IMR-90 (cell line): ENCODE measurements around the gene CPNE4. TPM values are rescaled to one million over a fixed set of nuclear protein-coding genes. Genes with fewer than 3 reads are reported as not detected.

Experiments
- ATAC-seq: fragments of 200-7000 bp; cut with Tn5 transposase; 2 replicates; pipeline ENCODE4 v1.9.1; 2020; ENCODE audit warnings: low read depth, mild to moderate bottlenecking, moderate library complexity
- BruUV-seq: library from RNA; stranded (reverse); fragments of 400-500 nt; replicated peaks from 2 replicates; lab custom pipeline; 2021; lab: Mats Ljungman, UMichigan
- CTCF ChIA-PET: fragments of 300-600 bp; formaldehyde crosslinking; extraction: SDS; loops from one replicate; lab custom pipeline; 2021; ENCODE audit warnings: antibody characterized with exemption; lab: Yijun Ruan, JAX
- POLR2A ChIA-PET: fragments of 300-600 bp; sonication (Branson Sonifier 250); formaldehyde crosslinking; loops from one replicate; lab custom pipeline; 2022; ENCODE audit warnings: antibody characterized with exemption; ENCODE audit not compliant: unreplicated experiment; lab: Charles Lee
- DNase-seq: peaks from one replicate; pipeline ENCODE4 v3.0.0; 2013
- H2AFZ ChIP-seq: replicated peaks from 2 replicates; pipeline ENCODE3; 2013; ENCODE audit warnings: low read length, mild to moderate bottlenecking; ENCODE audit not compliant: poor library complexity
- H2AK5ac ChIP-seq: 2 replicates; pipeline ENCODE4 v1.6.1; 2013; ENCODE audit warnings: low read depth, low read length, inconsistent platforms
- H2AK9ac ChIP-seq: replicated peaks from 2 replicates; pipeline ENCODE3; 2013; ENCODE audit warnings: mild to moderate bottlenecking, low read depth, low read length, moderate library complexity; ENCODE audit not compliant: poor library complexity
- H2BK120ac ChIP-seq: 2 replicates; pipeline ENCODE4 v1.6.1; 2013; ENCODE audit warnings: low read depth, low read length, inconsistent platforms
- H2BK15ac ChIP-seq: 3 replicates; pipeline ENCODE4 v1.6.1; 2013; ENCODE audit warnings: low read depth, low read length, inconsistent platforms
- H2BK20ac ChIP-seq: 2 replicates; pipeline ENCODE4 v1.6.1; 2013; ENCODE audit warnings: low read depth, mild to moderate bottlenecking, inconsistent platforms, low read length, moderate library complexity
- H2BK5ac ChIP-seq: 2 replicates; pipeline ENCODE4 v1.6.1; 2013; ENCODE audit warnings: mild to moderate bottlenecking, low read depth, low read length, inconsistent platforms; ENCODE audit not compliant: poor library complexity, severe bottlenecking
- H3K14ac ChIP-seq: replicated peaks from 2 replicates; pipeline ENCODE4 v1.6.1; 2013; ENCODE audit warnings: low read depth, low read length, inconsistent platforms
- H3K18ac ChIP-seq: 2 replicates; pipeline ENCODE4 v1.6.1; 2013; ENCODE audit warnings: low read depth, low read length, control low read depth
- H3K23ac ChIP-seq: 2 replicates; pipeline ENCODE4 v1.6.1; 2013; ENCODE audit warnings: low read depth, low read length, inconsistent platforms
- H3K27ac ChIP-seq: 2 replicates; pipeline ENCODE4 v1.5.1; 2013; ENCODE audit warnings: mild to moderate bottlenecking, control low read depth, low read length; ENCODE audit not compliant: insufficient read depth
- H3K27me3 ChIP-seq: 2 replicates; pipeline ENCODE4 v1.6.1; 2013; ENCODE audit warnings: low read length; ENCODE audit not compliant: control insufficient read depth, insufficient read depth
- H3K36me3 ChIP-seq: 2 replicates; pipeline ENCODE4 v1.6.1; 2013; ENCODE audit warnings: low read length, mixed read lengths; ENCODE audit not compliant: control insufficient read depth, insufficient read depth
- H3K4ac ChIP-seq: 2 replicates; pipeline ENCODE4 v1.6.1; 2013; ENCODE audit warnings: low read depth, low read length, inconsistent platforms
- H3K4me1 ChIP-seq: 2 replicates; pipeline ENCODE4 v1.6.1; 2013; ENCODE audit warnings: low read length, mixed read lengths; ENCODE audit not compliant: control insufficient read depth, insufficient read depth
- H3K4me2 ChIP-seq: 2 replicates; pipeline ENCODE4 v1.6.1; 2013; ENCODE audit warnings: low read depth, mild to moderate bottlenecking, control low read depth, low read length, moderate library complexity
- H3K4me3 ChIP-seq: 2 replicates; pipeline ENCODE4 v1.5.1; 2013; ENCODE audit warnings: low read depth, mild to moderate bottlenecking, control low read depth, low read length, moderate library complexity; ENCODE audit not compliant: insufficient read depth
- H3K56ac ChIP-seq: 2 replicates; pipeline ENCODE4 v1.6.1; 2013; ENCODE audit warnings: low read length, inconsistent platforms; ENCODE audit not compliant: insufficient read depth; ENCODE audit errors: extremely low read depth
- H3K79me1 ChIP-seq, 2 experiments: 2 replicates each; pipeline ENCODE4 v1.6.1; 2013; ENCODE audit warnings: low read length in 2 of 2, inconsistent platforms in 1 of 2, low read depth in 1 of 2
- H3K9ac ChIP-seq: 2 replicates; pipeline ENCODE4 v1.6.1; 2013; ENCODE audit warnings: low read depth, low read length, control low read depth
- H3K9me1 ChIP-seq: 2 replicates; pipeline ENCODE4 v1.6.1; 2013; ENCODE audit warnings: low read length, inconsistent platforms; ENCODE audit not compliant: insufficient read depth
- H3K9me3 ChIP-seq: 2 replicates; pipeline ENCODE4 v1.6.1; 2013; ENCODE audit warnings: low read length; ENCODE audit not compliant: control insufficient read depth, insufficient read depth
- H4K20me1 ChIP-seq: 2 replicates; pipeline ENCODE4 v1.6.1; 2013; ENCODE audit warnings: low read length, inconsistent platforms; ENCODE audit not compliant: insufficient read depth
- H4K5ac ChIP-seq: 2 replicates; pipeline ENCODE4 v1.6.1; 2013; ENCODE audit warnings: mild to moderate bottlenecking, low read depth, low read length, control low read depth
- H4K8ac ChIP-seq, 2 experiments: 2 replicates each; pipeline ENCODE4 v1.6.1; 2013; ENCODE audit warnings: low read depth in 2 of 2, low read length in 2 of 2, control low read depth in 1 of 2, inconsistent platforms in 1 of 2
- H4K91ac ChIP-seq: 2 replicates; pipeline ENCODE4 v1.6.1; 2013; ENCODE audit warnings: low read depth, low read length, inconsistent platforms; ENCODE audit not compliant: insufficient read depth
- FOS ChIP-seq: fragments of 150-350 bp; IDR thresholded peaks from 2 replicates; pipeline ENCODE4 v1.6.1; 2016; ENCODE audit warnings: low read depth, low read length
- MAZ ChIP-seq: IDR thresholded peaks from 2 replicates; pipeline ENCODE4 v1.6.1; 2012; ENCODE audit warnings: low read depth, mild to moderate bottlenecking, low read length, improper control_type of control experiment, moderate library complexity, borderline replicate concordance
- MXI1 ChIP-seq: IDR thresholded peaks from 2 replicates; pipeline ENCODE4 v1.6.1; 2012; ENCODE audit warnings: low read depth, mild to moderate bottlenecking, low read length, moderate library complexity, borderline replicate concordance
- RAD21 ChIP-seq: IDR thresholded peaks from 2 replicates; pipeline ENCODE4 v1.6.1; 2012; ENCODE audit warnings: low read length, improper control_type of control experiment
- RFX5 ChIP-seq: IDR thresholded peaks from 2 replicates; pipeline ENCODE4 v1.8.0; 2012; ENCODE audit warnings: low read depth, mild to moderate bottlenecking, low read length, moderate library complexity
- WGBS, 2 experiments: methylation state at CpG; one replicate each; pipeline versions ENCODE4 v1.1.5 to v1.1.7; 2013; ENCODE audit warnings: missing lambda C conversion rate in 2 of 2; ENCODE audit not compliant: insufficient read length in 1 of 2; ENCODE audit errors: extremely low coverage in 2 of 2; 5-methylcytosine and 5-hydroxymethylcytosine counted together
- dilution Hi-C: fragments of 300-500 bp; cut with HindIII; formaldehyde crosslinking; loops from one replicate; pipeline ENCODE4 v1.14.3; 2018; ENCODE audit warnings: low sequenced_read_pairs; ENCODE audit not compliant: unreplicated experiment
- in situ Hi-C: fragments of 300-500 bp; cut with MboI; formaldehyde crosslinking; loops from 3 replicates; pipeline ENCODE4 v1.14.3; 2019; ENCODE audit warnings: low sequenced_read_pairs, inconsistent platforms, mixed read lengths
- intact Hi-C: fragments of 100-400 bp; cut with micrococcal nuclease; formaldehyde crosslinking; loops from 2 replicates; pipeline ENCODE4 v1.10.0; 2022
- polyA plus RNA-seq, 3 experiments: library from polyadenylated mRNA; depleted of rRNA; stranded (reverse); fragments of >200 nt; gene quantifications; 2 replicates each; pipeline ENCODE4 v1.2.3, GENCODE V29; 2012; ENCODE audit warnings: low replicate concordance in 1 of 3
- total RNA-seq: library from RNA; depleted of rRNA; stranded (reverse); fragments of >200 nt; gene quantifications from 2 replicates; pipeline ENCODE4 v1.2.3, GENCODE V29; 2012
- TF ChIP-seq, protein P1 (sequence below): fragments of 150-350 bp; IDR thresholded peaks from 2 replicates; pipeline ENCODE4 v1.6.1; 2016; ENCODE audit warnings: low read depth, mild to moderate bottlenecking, low read length, moderate library complexity, borderline replicate concordance

The CPNE4 gene
- total and polyA plus RNA-seq, 2 of the 4 experiments (the other 2 are of a cell fraction), result not detected

- Histone ChIP-seq H3K4me3 (no peak overlapping the region), H2BK20ac (no peak overlapping the region), H3K27ac (no peak overlapping the region), H3K9me3 (no peaks in the 10 kb centered on the region), H2BK120ac (no peak overlapping the region), H3K4me2 (no peak overlapping the region), H2AK5ac (no peak overlapping the region), H2BK5ac (no peak overlapping the region), H3K27me3 (no peaks in the 10 kb centered on the region), H3K79me1 (no peaks in the 10 kb centered on the region), H3K56ac (no peak overlapping the region), H2AK9ac (no peak overlapping the region), H4K8ac (no peak overlapping the region), H3K4ac (no peak overlapping the region), H3K14ac (no peak overlapping the region), H3K9ac (no peak overlapping the region), H4K91ac (no peak overlapping the region), H2BK15ac (no peak overlapping the region), H3K4me1 (no peaks in the 10 kb centered on the region), H3K9me1 (no peaks in the 10 kb centered on the region), H3K23ac (no peak overlapping the region), H4K5ac (no peak overlapping the region), H2AFZ (no peak overlapping the region), H3K36me3 (no peaks in the 10 kb centered on the region), H4K20me1 (no peaks in the 10 kb centered on the region), H3K18ac (no peak overlapping the region)
- no peak for TF ChIP-seq FOS
- TF ChIP-seq RFX5, result no peak
- TF ChIP-seq MAZ, result no peak
- TF ChIP-seq MXI1, result no peak
- TF ChIP-seq, protein P1, sequence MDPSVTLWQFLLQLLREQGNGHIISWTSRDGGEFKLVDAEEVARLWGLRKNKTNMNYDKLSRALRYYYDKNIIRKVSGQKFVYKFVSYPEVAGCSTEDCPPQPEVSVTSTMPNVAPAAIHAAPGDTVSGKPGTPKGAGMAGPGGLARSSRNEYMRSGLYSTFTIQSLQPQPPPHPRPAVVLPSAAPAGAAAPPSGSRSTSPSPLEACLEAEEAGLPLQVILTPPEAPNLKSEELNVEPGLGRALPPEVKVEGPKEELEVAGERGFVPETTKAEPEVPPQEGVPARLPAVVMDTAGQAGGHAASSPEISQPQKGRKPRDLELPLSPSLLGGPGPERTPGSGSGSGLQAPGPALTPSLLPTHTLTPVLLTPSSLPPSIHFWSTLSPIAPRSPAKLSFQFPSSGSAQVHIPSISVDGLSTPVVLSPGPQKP, result no peak
- TF ChIP-seq RAD21, result no peak
- ATAC-seq (no peak), DNase-seq (no peak)
- intact Hi-C loops (no loop called here), dilution Hi-C loops (no loop called here), in situ Hi-C loops (no loop called here)
- BruUV-seq, result no TSS peak
- ChIA-PET CTCF (interaction anchor here (0.8 kb wide), 1 partner anchor 45 kb away, joined by 3 read pairs; no protein-coding TSS in a partner anchor), POLR2A (no interaction called here)
- no CpG with 5 or more reads among the region's 1 CpG for WGBS, 2 experiments
Measured at GRCh38 chr3:131896285-131896684, 138.5 kb downstream of the CPNE4 start.
